Keratinocyte (primary cell): ENCODE data around the gene PHACTR2.
"Not testable (repeated sequence)": the region's sequence is repeated elsewhere in the genome, so short reads cannot be mapped to it uniquely, and the experiment has no call there.

ENCODE experiments used
- EZH2 ChIP-seq: IDR thresholded peaks from one replicate; pipeline ENCODE4 v1.6.1; 2012; ENCODE audit warnings: inconsistent platforms, mild to moderate bottlenecking, low read length, moderate library complexity
- TF ChIP-seq, protein P1 (sequence below), 3 experiments: IDR thresholded peaks in 1 of 3; conservative IDR thresholded peaks in 1 of 3; optimal IDR thresholded peaks in 1 of 3; 2 replicates in 2 of 3; 3 replicates in 1 of 3; pipeline versions ENCODE3 to v1.5.1; 2011; ENCODE audit warnings: low read length in 3 of 3, mild to moderate bottlenecking in 3 of 3, moderate library complexity in 2 of 3, control low read depth in 1 of 3, inconsistent platforms in 1 of 3; ENCODE audit not compliant: insufficient read depth in 2 of 3; ENCODE audit errors: extremely low read depth in 1 of 3

DNA sequence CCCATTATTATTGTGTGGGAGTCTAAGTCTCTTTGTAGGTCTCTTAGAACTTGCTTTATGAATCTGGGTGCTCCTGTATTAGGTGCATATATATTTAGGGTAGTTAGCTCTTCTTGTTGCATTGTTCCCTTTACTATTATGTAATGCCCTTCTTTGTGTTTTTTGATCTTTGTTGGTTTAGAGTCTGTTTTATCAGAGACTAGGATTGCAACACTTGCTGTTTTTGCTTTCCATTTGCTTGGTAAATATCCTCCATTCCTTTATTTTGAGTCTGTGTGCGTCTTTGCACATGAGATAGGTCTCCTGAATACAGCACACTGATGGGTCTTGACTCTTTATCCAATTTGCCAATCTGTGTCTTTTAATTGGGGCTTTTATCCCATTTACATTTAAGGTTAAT, 177.3 kb downstream of the PHACTR2 start:
- TF ChIP-seq, protein P1, sequence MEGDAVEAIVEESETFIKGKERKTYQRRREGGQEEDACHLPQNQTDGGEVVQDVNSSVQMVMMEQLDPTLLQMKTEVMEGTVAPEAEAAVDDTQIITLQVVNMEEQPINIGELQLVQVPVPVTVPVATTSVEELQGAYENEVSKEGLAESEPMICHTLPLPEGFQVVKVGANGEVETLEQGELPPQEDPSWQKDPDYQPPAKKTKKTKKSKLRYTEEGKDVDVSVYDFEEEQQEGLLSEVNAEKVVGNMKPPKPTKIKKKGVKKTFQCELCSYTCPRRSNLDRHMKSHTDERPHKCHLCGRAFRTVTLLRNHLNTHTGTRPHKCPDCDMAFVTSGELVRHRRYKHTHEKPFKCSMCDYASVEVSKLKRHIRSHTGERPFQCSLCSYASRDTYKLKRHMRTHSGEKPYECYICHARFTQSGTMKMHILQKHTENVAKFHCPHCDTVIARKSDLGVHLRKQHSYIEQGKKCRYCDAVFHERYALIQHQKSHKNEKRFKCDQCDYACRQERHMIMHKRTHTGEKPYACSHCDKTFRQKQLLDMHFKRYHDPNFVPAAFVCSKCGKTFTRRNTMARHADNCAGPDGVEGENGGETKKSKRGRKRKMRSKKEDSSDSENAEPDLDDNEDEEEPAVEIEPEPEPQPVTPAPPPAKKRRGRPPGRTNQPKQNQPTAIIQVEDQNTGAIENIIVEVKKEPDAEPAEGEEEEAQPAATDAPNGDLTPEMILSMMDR (optimal IDR thresholded peaks at IDR 0.05 in 1 of 3, IDR thresholded peaks at IDR 0.05 in 1 of 3, conservative IDR thresholded peaks at IDR 0.05 in 1 of 3; ENCODE audit: extremely low read depth in 1 of 3, insufficient read depth in 2 of 3, low read length in 3 of 3), result not testable (repeated sequence)
- TF ChIP-seq EZH2, result not testable (repeated sequence)
